ENCODE data around the gene SLC8B1.

SLC8B1 gene

DNA sequence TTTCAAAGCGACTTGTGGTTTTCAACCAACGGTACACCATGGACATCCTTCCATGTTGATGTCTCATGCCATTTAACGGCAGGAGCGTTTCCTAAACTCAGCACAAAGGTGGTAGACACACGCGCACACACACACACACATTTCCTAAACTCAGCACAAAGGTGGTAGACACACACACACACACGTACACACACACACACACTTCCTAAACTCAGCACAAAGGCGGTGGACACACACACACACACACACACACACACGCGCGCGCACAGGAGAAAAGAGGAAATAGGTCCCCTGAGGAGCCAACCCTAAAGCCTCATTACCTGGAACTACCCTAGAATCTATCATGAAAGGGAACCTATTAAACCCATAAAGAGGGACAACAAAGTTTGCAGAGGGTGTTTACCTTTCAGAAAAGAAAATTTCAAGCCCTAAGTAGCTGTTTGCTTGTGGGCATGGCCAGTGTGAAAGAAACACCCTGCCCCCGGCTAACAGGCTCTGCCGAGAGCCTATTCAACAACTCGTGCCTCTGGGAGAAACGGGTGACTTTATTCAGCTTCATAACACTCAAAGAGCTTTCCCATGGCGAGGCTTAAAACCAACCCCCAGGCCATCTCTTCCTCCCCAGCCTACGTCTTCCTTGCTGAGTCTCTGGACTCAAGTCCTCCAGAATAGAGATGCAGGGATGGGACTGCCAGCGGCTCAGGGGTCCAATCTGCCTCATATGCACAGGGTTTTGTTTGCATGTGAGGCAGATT lies 31.8 kb downstream of the SLC8B1 start:
- TF ChIP-seq JUND (IDR thresholded peaks at IDR 0.05; ENCODE audit: low read depth), result no peak
- in situ Hi-C loops (cut with HindIII; ENCODE audit: low pct_unique_long_range_greater_than_20kb, low sequenced_read_pairs), result no loop called here
- peak; percentile 36 to 48 for DNase-seq (ENCODE audit: low read depth in 1 of 2, low spot score in 1 of 2)

DNA sequence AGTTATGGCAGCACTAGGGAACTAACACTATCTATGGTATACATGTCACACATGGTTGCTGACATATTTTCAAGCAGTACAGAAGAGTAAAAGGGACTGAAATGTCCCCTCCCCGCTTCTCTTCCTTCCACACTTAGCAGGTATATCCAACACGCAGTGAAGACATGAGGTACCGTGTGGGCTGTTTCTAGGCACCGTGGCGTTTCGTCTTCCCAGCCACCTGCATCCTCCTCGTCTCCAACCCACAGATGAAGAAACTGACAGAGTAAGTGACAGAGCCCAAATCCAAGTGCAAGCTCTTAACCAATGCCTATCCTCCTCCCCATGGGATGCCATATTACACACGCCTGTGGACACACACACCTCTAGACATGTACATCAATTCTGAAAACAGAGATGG lies 32.4 kb downstream of the SLC8B1 start:
- in situ Hi-C loops (cut with HindIII; ENCODE audit: low pct_unique_long_range_greater_than_20kb, low sequenced_read_pairs), result no loop called here
- DNase-seq (ENCODE audit: low read depth in 1 of 2, low spot score in 1 of 2), result no peak
- no peak for TF ChIP-seq JUND (IDR thresholded peaks at IDR 0.05; ENCODE audit: low read depth)

DNA sequence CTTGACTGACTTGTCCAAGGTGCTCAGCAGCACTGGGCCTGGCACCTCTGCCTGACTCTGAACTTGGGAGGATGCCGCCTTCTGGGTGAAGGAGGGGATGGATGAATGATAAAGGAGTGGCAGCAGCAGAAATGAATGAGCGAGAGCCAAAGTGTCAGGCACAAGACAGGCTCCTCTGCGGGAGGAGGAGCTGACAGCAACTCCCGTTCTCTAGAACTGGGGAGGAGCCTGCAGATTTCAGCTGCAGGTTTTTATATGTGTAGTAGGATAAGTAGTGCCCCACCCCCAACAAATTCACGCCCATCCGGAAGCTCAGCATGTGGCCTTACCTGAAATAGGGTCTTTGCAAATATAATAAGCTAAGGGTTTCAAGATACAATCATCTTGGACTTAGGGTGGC lies 33.1 kb downstream of the SLC8B1 start:
- no peak for TF ChIP-seq JUND (IDR thresholded peaks at IDR 0.05; ENCODE audit: low read depth)
- DNase-seq (ENCODE audit: low read depth in 1 of 2, low spot score in 1 of 2), result no peak
- in situ Hi-C loops (cut with HindIII; ENCODE audit: low pct_unique_long_range_greater_than_20kb, low sequenced_read_pairs), result no loop called here

GRCh38 chr12:113299619-113300237 lies 35.2 kb downstream of the SLC8B1 start:
- in situ Hi-C loops (cut with HindIII; ENCODE audit: low pct_unique_long_range_greater_than_20kb, low sequenced_read_pairs), result no loop called here
- DNase-seq (ENCODE audit: low read depth in 1 of 2, low spot score in 1 of 2), result peak in 1 of 2 experiments; percentile 24
- TF ChIP-seq JUND (IDR thresholded peaks at IDR 0.05; ENCODE audit: low read depth), result no peak

DNA sequence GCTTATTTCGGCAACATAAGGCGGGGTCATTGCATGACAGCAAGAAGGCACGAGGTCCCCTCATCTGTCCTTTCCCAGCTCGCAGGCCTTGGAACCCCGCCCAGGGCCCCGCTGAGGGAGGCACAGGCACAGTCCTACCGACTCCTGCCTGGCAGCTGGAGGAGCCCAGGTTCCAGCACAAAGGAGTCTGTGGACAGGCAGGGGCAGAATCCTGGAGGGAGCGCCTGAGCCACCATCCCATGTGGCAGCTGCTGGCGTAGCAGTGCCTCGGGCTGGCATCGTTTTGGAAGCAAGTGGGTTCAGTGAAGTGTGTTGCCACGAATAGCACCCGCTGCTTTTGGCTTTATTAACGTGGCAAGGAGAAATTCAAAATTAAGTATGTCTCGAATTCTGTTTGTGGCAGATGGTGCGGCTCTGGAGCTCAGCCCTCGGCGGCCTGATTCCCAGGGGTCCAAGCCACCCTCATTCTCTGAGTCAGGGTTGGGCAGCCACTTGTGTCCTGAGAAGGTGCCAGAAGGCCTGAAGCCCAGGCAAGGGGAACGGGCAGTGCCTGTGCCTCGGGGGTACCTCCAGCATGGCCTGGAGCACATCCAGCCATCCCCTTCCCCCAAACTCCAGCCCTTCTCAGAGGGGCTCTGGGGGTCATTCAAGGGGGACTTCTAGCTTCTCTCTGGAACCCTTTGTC lies 35.9 kb downstream of the SLC8B1 start:
- no peak for TF ChIP-seq JUND (IDR thresholded peaks at IDR 0.05; ENCODE audit: low read depth)
- in situ Hi-C loops (cut with HindIII; ENCODE audit: low pct_unique_long_range_greater_than_20kb, low sequenced_read_pairs), result no loop called here
- DNase-seq (ENCODE audit: low read depth in 1 of 2, low spot score in 1 of 2), result no peak

- no peak for TF ChIP-seq JUND (IDR thresholded peaks at IDR 0.05; ENCODE audit: low read depth)
- in situ Hi-C loops (cut with HindIII; ENCODE audit: low pct_unique_long_range_greater_than_20kb, low sequenced_read_pairs), result no loop called here
- DNase-seq (ENCODE audit: low read depth in 1 of 2, low spot score in 1 of 2), result no peak
Measured at GRCh38 chr12:113298472-113298817, 36.5 kb downstream of the SLC8B1 start.

DNA sequence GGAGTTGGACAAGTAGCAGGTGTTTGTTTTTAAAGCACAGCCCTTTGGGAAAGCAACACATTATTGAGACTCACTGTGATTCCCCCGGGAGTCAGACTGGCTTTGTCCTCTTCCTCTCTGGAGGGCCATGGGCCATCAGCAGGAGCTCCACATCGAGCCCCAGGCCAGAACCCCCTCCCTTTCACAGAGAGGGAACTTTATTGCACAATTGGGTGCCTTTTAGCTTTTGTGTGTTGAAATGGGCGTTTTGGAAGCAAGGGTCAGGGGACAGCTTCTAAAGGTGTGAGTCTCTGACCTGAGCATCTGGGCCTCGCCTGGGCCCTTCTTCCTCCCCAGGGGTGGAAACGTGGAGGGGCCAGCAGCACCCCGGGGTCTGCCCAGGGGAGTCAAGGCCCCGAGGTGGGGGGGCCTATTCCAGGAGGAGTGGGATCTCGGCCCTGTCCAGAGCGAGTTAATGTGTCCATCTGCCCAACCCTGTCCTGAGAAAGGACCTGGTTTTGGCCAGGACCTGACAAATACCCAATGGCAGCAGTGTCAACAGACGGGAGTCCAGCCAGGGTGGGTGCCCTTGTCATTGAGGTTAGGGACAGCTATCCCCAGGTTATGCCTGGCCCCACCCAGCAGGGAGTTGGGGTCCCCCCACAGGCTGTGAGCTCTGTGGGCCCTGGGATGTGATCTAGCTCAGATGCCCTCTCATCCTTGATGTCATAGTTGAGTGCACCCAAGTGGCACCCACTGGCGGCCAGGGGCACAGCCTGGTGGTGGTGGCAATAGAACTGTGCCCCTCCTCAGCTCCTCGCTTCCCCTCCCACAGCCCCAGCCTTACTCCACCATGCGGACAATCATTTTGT lies 37.1 kb downstream of the SLC8B1 start:
- no peak for TF ChIP-seq JUND (IDR thresholded peaks at IDR 0.05; ENCODE audit: low read depth)
- DNase-seq (ENCODE audit: low read depth in 1 of 2, low spot score in 1 of 2), result no peak
- in situ Hi-C loops (cut with HindIII; ENCODE audit: low pct_unique_long_range_greater_than_20kb, low sequenced_read_pairs), result no loop called here

- in situ Hi-C loops (cut with HindIII; ENCODE audit: low pct_unique_long_range_greater_than_20kb, low sequenced_read_pairs), result no loop called here
- no peak for DNase-seq (ENCODE audit: low read depth in 1 of 2, low spot score in 1 of 2)
- TF ChIP-seq JUND (IDR thresholded peaks at IDR 0.05; ENCODE audit: low read depth), result no peak
Measured at GRCh38 chr12:113297214-113297587, 37.7 kb downstream of the SLC8B1 start.

- in situ Hi-C loops (cut with HindIII; ENCODE audit: low pct_unique_long_range_greater_than_20kb, low sequenced_read_pairs), result no loop called here
- TF ChIP-seq JUND (IDR thresholded peaks at IDR 0.05; ENCODE audit: low read depth), result no peak
- no peak for DNase-seq (ENCODE audit: low read depth in 1 of 2, low spot score in 1 of 2)
Measured at GRCh38 chr12:113296557-113297213, 38.2 kb downstream of the SLC8B1 start.

- TF ChIP-seq JUND (IDR thresholded peaks at IDR 0.05; ENCODE audit: low read depth), result no peak
- in situ Hi-C loops (cut with HindIII; ENCODE audit: low pct_unique_long_range_greater_than_20kb, low sequenced_read_pairs), result no loop called here
- no peak for DNase-seq (ENCODE audit: low read depth in 1 of 2, low spot score in 1 of 2)
Measured at GRCh38 chr12:113295886-113296556, 38.9 kb downstream of the SLC8B1 start.

DNA sequence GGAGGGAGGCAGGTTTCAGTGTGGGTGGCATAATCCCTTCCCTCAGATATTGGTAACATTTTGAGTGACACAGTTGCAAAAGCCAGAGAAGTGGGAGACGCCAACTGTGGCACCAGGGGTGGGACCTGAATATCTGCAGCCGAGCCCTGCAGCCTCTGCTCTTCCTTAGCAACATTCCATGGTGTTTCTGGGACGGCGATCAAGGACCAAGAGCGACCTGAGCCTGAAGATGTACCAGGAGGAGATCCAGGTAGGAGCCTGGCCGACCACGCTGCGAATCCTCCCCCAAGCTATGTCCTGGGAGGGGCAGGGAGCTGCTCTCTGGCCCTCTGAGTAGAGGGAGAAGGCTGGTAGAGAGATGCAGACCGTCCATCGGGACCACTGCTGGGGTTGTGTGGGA lies 41.8 kb downstream of the SLC8B1 start:
- in situ Hi-C loops (cut with HindIII; ENCODE audit: low pct_unique_long_range_greater_than_20kb, low sequenced_read_pairs), result no loop called here
- TF ChIP-seq JUND (IDR thresholded peaks at IDR 0.05; ENCODE audit: low read depth), result no peak

GRCh38 chr12:113292547-113292946 lies 42.4 kb downstream of the SLC8B1 start:
- no peak for DNase-seq (ENCODE audit: low read depth in 1 of 2, low spot score in 1 of 2)
- TF ChIP-seq JUND (IDR thresholded peaks at IDR 0.05; ENCODE audit: low read depth), result no peak
- in situ Hi-C loops (cut with HindIII; ENCODE audit: low pct_unique_long_range_greater_than_20kb, low sequenced_read_pairs), result no loop called here

More for the DNA sequence above, 41.8 kb downstream of the SLC8B1 start:
- no peak for DNase-seq (ENCODE audit: low read depth in 1 of 2, low spot score in 1 of 2)

Measured in T47D (cell line).